Endothelial cell of umbilical vein (primary cell): Measurements from ENCODE around the gene RBM20.

Source experiments
- CTCF ChIP-seq, 2 donors: IDR thresholded peaks; 1 replicate in 1 of 2; 2 replicates in 1 of 2; pipeline ENCODE4 v1.5.1; 2011; ENCODE audit warnings: low read length in 2 of 2, mild to moderate bottlenecking in 2 of 2, moderate library complexity in 2 of 2, control low read depth in 1 of 2, inconsistent platforms in 1 of 2, low read depth in 1 of 2; ENCODE audit not compliant: insufficient read depth in 1 of 2; ENCODE audit errors: extremely low read depth in 1 of 2
- EZH2 ChIP-seq: IDR thresholded peaks from 2 replicates; pipeline ENCODE4 v1.6.1; 2012; ENCODE audit warnings: borderline replicate concordance, low read depth, mild to moderate bottlenecking, moderate library complexity, low read length, inconsistent platforms; ENCODE audit not compliant: severe bottlenecking
- JUN ChIP-seq: IDR thresholded peaks from 2 replicates; pipeline ENCODE4 v1.6.1; 2011; ENCODE audit warnings: borderline replicate concordance, low read depth; ENCODE audit not compliant: insufficient read length, insufficient read depth
- MAX ChIP-seq: IDR thresholded peaks from 2 replicates; pipeline ENCODE4 v1.6.1; 2011; ENCODE audit not compliant: insufficient read depth, insufficient read length
- MYC ChIP-seq: IDR thresholded peaks from one replicate; pipeline ENCODE4 v1.6.1; 2011; ENCODE audit warnings: mild to moderate bottlenecking, low read depth, low read length
- POLR2A ChIP-seq: IDR thresholded peaks from 2 replicates; pipeline ENCODE4 v1.6.1; 2012; ENCODE audit warnings: low read depth, mild to moderate bottlenecking, control low read depth, low read length
- POLR2AphosphoS5 ChIP-seq: IDR thresholded peaks from 2 replicates; pipeline ENCODE4 v1.6.1; 2012; ENCODE audit warnings: low read depth, mild to moderate bottlenecking, control low read depth, low read length, moderate library complexity; ENCODE audit not compliant: insufficient read depth

- TF ChIP-seq CTCF (IDR thresholded peaks at IDR 0.05; ENCODE audit: extremely low read depth in 1 of 2, insufficient read depth in 1 of 2, low read depth in 1 of 2, low read length in 2 of 2) (no peak), MAX (no peak), POLR2AphosphoS5 (no peak), POLR2A (no peak), EZH2 (no peak), MYC (no peak), JUN (no peak)
These were observed 2.4 kb downstream of the RBM20 start for GRCh38 chr10:110646417-110647135.
